ENCODE data around the gene TMEM109. TPM values are rescaled to one million over a fixed set of nuclear protein-coding genes. Genes with fewer than 3 reads are reported as not detected.

Gene TMEM109
- total RNA-seq, 6 experiments from 2014 or later: 29.0 to 40.9 (median 34.1) TPM

DNA sequence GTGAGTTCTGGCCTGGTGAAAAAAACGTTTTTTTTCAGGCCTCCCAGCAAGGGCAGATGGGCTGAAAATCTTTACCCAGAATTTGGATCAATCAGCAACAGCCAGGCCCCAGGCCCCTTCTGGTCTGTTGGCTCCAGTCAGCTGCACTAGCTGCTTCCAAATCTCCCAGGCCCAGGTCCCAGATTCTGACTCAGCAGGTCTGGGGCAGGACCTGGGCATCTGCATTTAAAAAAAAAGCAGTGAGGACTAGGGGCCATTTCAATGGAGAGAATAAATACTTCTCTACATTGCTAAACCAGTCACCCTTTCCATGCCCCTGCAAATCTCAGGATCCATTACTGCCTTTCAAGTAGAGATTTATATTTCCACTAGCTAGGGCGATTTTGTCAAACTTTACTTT is 33.7 kb downstream of the TMEM109 start:
- WGBS (ENCODE audit: insufficient coverage, low coverage, low lambda C conversion rate, missing lambda C conversion rate): 93% methylated on average over 1 of the region's 2 CpGs
- Histone ChIP-seq H3K9me3 (no peaks in the 10 kb centered on the region), H3K4me3 (no peak overlapping the region), H3K4me1 (peaks cover 0 to 5% (median 2%) of the 10 kb centered on the region in 4 donors), H3K27me3 (no peaks in the 10 kb centered on the region), H3K27ac (no peak overlapping the region), H3K36me3 (no peaks in the 10 kb centered on the region)
- ATAC-seq (no peak), DNase-seq (no peak)
- TF ChIP-seq, protein P1, sequence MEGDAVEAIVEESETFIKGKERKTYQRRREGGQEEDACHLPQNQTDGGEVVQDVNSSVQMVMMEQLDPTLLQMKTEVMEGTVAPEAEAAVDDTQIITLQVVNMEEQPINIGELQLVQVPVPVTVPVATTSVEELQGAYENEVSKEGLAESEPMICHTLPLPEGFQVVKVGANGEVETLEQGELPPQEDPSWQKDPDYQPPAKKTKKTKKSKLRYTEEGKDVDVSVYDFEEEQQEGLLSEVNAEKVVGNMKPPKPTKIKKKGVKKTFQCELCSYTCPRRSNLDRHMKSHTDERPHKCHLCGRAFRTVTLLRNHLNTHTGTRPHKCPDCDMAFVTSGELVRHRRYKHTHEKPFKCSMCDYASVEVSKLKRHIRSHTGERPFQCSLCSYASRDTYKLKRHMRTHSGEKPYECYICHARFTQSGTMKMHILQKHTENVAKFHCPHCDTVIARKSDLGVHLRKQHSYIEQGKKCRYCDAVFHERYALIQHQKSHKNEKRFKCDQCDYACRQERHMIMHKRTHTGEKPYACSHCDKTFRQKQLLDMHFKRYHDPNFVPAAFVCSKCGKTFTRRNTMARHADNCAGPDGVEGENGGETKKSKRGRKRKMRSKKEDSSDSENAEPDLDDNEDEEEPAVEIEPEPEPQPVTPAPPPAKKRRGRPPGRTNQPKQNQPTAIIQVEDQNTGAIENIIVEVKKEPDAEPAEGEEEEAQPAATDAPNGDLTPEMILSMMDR (IDR thresholded peaks at IDR 0.05): no peak
- intact Hi-C loops (cut with DNase I): no loop called here

GRCh38 chr11:60948250-60948649 is 34.3 kb downstream of the TMEM109 start:
- DNase-seq: no peak
- Histone ChIP-seq H3K36me3 (no peaks in the 10 kb centered on the region), H3K27ac (no peak overlapping the region), H3K27me3 (no peaks in the 10 kb centered on the region), H3K4me3 (no peak overlapping the region), H3K9me3 (no peaks in the 10 kb centered on the region), H3K4me1 (peaks cover 0 to 5% (median 2%) of the 10 kb centered on the region in 4 donors)
- WGBS (ENCODE audit: insufficient coverage, low coverage, low lambda C conversion rate, missing lambda C conversion rate): 86% methylated on average over 3 of the region's 5 CpGs
- intact Hi-C loops (cut with DNase I): no loop called here
- no peak for TF ChIP-seq POLR2A (IDR thresholded peaks at IDR 0.05)
- TF ChIP-seq, protein P1 (IDR thresholded peaks at IDR 0.05): no peak
- ATAC-seq: no peak

- Histone ChIP-seq H3K4me3 (peak overlapping the region in 2 of 3 donors; percentile 41 to 61), H3K9me3 (no peaks in the 10 kb centered on the region), H3K27me3 (no peaks in the 10 kb centered on the region), H3K36me3 (no peaks in the 10 kb centered on the region), H3K27ac (no peak overlapping the region), H3K4me1 (peaks cover 0 to 5% (median 2%) of the 10 kb centered on the region in 4 donors)
- 72% methylated on average over 3 of the region's 6 CpGs for WGBS (ENCODE audit: insufficient coverage, low coverage, low lambda C conversion rate, missing lambda C conversion rate)
- TF ChIP-seq, protein P1 (IDR thresholded peaks at IDR 0.05): no peak
- ATAC-seq (no peak), DNase-seq (no peak)
- intact Hi-C loops (cut with DNase I): no loop called here
Measured at GRCh38 chr11:60950024-60950423, 36.1 kb downstream of the TMEM109 start.

DNA sequence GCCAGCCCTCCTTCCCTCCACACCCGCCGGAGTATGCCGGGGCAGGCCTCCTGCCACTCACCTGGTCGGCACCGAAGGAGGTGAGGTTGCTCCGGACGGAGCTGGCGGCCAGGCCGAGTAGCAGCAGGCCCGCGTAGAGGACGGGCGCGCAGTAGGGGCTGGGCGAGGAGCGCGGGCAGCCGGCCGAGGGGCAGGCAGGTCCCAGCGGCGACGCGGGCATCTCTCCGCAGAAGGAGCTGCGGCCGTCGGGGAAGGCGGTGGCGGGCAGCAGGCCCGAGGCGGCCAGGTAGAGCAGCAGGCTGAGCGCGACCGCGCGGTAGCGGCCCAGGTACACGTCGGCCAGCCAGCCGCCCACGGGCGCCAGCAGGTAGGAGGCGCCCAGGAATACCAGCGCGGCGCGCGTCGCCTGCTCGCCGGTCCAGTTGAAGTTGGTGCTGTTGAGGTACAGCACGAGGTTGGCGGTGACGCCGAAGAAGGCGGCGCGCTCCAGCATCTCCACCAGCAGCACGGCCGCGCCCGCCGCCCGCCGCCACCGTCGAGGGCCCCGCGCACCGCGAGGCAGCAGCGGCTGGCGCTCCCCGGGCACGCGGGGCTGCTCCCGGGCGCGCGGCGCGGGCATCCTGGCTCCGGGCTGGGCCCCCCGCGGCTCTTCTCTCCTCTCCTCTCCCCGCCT is 37.1 kb downstream of the TMEM109 start:
- peak overlapping the region; percentile 41 to 61 (median 58) for H3K4me3 ChIP-seq
- H3K36me3 ChIP-seq: no peaks in the 10 kb centered on the region
- intact Hi-C loops (cut with DNase I): no loop called here

More for the DNA sequence above, 37.1 kb downstream of the TMEM109 start:
- H3K9me3 ChIP-seq: no peaks in the 10 kb centered on the region
- TF ChIP-seq POLR2A (IDR thresholded peaks at IDR 0.05): no peak
- TF ChIP-seq, protein P1 (IDR thresholded peaks at IDR 0.05): no peak
- WGBS (ENCODE audit: insufficient coverage, low coverage, low lambda C conversion rate, missing lambda C conversion rate): 22% methylated on average over 12 of the region's 86 CpGs
- peaks cover 0 to 5% (median 2%) of the 10 kb centered on the region in 4 donors for H3K4me1 ChIP-seq
- peak overlapping the region; percentile 51 to 75 (median 70) for H3K27ac ChIP-seq
- DNase-seq (peak in 1 of 3 donors; percentile 48), ATAC-seq (peak; percentile 12 to 42 (median 30))
- H3K27me3 ChIP-seq: no peaks in the 10 kb centered on the region
